Measurements from ENCODE around the gene BBS2. TPM values are rescaled to one million over a fixed set of nuclear protein-coding genes. Genes with fewer than 3 reads are reported as not detected.

Gene BBS2
- total and polyA plus RNA-seq, 2 of the 13 experiments (the other 11 are each of a cell fraction or from before 2014, with no cell fraction given), result 59.7 to 68.3 TPM

DNA sequence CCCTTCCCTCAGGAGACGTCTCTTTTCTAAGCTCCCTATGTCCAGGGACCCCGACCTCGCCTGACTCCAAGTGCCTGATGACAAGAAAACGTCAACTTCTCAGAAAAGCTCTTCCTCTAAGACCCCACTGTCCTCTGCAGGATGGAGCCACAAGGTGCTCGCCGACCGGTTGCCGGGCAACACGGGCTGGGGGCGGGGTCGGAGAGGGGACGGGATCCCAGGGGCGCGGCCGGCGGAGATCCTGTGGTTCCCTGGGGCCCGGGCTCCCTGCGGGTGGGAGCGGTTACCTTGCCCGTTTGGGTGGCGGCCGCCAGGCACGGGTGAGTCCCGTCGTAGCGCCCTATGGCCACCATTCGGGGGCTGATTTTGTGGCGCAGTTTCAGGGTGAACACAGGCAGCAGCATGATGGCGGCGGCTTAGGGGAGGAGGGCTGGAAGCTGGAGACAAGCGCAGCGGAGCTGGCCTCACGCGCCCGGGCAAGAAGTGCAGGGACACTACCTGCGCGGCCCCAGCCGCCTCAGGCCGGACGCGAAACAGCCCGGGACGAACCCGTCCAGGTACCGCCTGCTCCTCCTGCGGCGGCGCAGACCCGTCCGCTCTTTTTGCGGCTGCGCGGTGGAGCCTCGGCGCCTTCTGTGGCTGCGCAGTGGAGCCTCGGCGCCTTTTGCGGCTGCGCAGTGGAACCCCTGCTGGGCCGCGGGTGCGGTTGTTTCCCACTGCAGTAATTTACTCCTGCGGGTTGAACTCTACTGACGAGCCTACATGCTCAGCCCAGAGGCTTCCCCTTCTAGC, at the start of gene BBS2 (continued):
- TF ChIP-seq, protein P1, sequence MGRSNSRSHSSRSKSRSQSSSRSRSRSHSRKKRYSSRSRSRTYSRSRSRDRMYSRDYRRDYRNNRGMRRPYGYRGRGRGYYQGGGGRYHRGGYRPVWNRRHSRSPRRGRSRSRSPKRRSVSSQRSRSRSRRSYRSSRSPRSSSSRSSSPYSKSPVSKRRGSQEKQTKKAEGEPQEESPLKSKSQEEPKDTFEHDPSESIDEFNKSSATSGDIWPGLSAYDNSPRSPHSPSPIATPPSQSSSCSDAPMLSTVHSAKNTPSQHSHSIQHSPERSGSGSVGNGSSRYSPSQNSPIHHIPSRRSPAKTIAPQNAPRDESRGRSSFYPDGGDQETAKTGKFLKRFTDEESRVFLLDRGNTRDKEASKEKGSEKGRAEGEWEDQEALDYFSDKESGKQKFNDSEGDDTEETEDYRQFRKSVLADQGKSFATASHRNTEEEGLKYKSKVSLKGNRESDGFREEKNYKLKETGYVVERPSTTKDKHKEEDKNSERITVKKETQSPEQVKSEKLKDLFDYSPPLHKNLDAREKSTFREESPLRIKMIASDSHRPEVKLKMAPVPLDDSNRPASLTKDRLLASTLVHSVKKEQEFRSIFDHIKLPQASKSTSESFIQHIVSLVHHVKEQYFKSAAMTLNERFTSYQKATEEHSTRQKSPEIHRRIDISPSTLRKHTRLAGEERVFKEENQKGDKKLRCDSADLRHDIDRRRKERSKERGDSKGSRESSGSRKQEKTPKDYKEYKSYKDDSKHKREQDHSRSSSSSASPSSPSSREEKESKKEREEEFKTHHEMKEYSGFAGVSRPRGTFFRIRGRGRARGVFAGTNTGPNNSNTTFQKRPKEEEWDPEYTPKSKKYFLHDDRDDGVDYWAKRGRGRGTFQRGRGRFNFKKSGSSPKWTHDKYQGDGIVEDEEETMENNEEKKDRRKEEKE (IDR thresholded peaks at IDR 0.05), result no peak
- TF ChIP-seq SMARCC2 (IDR thresholded peaks at IDR 0.05) (no peak), TOPORS (CRISPR knock-in tag; IDR thresholded peaks at IDR 0.05) (no peak; the same call in none of the 2 replicates), ZNF772 (CRISPR knock-in tag; IDR thresholded peaks at IDR 0.05) (peak; percentile 84), ZFP37 (CRISPR knock-in tag; IDR thresholded peaks at IDR 0.05; ENCODE audit: borderline replicate concordance) (peak; percentile 89; the same call in 1 of the 2 replicates), HMGA1 (CRISPR knock-in tag; conservative IDR thresholded peaks at IDR 0.05) (no peak), ZNF33B (CRISPR knock-in tag; IDR thresholded peaks at IDR 0.05) (peak; percentile 90; the same call in 1 of the 2 replicates), ZMYM3 (CRISPR knock-in tag; IDR thresholded peaks at IDR 0.05) (no peak), TAF15 (IDR thresholded peaks at IDR 0.05; ENCODE audit: low read depth, low read length, poor library complexity, severe bottlenecking) (peak; percentile 37), ZNF644 (CRISPR knock-in tag; IDR thresholded peaks at IDR 0.05; ENCODE audit: low read depth) (no peak), ZFP36L2 (CRISPR knock-in tag; IDR thresholded peaks at IDR 0.05) (no peak), ZBTB3 (CRISPR knock-in tag; IDR thresholded peaks at IDR 0.05; ENCODE audit: borderline replicate concordance, low read depth) (no peak; the same call in 1 of the 2 replicates), SMAD1 (CRISPR knock-in tag; IDR thresholded peaks at IDR 0.05; ENCODE audit: borderline replicate concordance, low read depth) (peak; percentile 96)
- TF ChIP-seq, protein P2, sequence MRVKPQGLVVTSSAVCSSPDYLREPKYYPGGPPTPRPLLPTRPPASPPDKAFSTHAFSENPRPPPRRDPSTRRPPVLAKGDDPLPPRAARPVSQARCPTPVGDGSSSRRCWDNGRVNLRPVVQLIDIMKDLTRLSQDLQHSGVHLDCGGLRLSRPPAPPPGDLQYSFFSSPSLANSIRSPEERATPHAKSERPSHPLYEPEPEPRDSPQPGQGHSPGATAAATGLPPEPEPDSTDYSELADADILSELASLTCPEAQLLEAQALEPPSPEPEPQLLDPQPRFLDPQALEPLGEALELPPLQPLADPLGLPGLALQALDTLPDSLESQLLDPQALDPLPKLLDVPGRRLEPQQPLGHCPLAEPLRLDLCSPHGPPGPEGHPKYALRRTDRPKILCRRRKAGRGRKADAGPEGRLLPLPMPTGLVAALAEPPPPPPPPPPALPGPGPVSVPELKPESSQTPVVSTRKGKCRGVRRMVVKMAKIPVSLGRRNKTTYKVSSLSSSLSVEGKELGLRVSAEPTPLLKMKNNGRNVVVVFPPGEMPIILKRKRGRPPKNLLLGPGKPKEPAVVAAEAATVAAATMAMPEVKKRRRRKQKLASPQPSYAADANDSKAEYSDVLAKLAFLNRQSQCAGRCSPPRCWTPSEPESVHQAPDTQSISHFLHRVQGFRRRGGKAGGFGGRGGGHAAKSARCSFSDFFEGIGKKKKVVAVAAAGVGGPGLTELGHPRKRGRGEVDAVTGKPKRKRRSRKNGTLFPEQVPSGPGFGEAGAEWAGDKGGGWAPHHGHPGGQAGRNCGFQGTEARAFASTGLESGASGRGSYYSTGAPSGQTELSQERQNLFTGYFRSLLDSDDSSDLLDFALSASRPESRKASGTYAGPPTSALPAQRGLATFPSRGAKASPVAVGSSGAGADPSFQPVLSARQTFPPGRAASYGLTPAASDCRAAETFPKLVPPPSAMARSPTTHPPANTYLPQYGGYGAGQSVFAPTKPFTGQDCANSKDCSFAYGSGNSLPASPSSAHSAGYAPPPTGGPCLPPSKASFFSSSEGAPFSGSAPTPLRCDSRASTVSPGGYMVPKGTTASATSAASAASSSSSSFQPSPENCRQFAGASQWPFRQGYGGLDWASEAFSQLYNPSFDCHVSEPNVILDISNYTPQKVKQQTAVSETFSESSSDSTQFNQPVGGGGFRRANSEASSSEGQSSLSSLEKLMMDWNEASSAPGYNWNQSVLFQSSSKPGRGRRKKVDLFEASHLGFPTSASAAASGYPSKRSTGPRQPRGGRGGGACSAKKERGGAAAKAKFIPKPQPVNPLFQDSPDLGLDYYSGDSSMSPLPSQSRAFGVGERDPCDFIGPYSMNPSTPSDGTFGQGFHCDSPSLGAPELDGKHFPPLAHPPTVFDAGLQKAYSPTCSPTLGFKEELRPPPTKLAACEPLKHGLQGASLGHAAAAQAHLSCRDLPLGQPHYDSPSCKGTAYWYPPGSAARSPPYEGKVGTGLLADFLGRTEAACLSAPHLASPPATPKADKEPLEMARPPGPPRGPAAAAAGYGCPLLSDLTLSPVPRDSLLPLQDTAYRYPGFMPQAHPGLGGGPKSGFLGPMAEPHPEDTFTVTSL (CRISPR knock-in tag; IDR thresholded peaks at IDR 0.05; ENCODE audit: borderline replicate concordance), result peak; percentile 82
- TF ChIP-seq, protein P3, sequence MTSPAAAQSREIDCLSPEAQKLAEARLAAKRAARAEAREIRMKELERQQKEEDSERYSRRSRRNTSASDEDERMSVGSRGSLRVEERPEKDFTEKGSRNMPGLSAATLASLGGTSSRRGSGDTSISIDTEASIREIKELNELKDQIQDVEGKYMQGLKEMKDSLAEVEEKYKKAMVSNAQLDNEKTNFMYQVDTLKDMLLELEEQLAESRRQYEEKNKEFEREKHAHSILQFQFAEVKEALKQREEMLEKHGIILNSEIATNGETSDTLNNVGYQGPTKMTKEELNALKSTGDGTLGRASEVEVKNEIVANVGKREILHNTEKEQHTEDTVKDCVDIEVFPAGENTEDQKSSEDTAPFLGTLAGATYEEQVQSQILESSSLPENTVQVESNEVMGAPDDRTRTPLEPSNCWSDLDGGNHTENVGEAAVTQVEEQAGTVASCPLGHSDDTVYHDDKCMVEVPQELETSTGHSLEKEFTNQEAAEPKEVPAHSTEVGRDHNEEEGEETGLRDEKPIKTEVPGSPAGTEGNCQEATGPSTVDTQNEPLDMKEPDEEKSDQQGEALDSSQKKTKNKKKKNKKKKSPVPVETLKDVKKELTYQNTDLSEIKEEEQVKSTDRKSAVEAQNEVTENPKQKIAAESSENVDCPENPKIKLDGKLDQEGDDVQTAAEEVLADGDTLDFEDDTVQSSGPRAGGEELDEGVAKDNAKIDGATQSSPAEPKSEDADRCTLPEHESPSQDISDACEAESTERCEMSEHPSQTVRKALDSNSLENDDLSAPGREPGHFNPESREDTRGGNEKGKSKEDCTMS (CRISPR knock-in tag; conservative IDR thresholded peaks at IDR 0.05), result no peak
- TF ChIP-seq, protein P4, sequence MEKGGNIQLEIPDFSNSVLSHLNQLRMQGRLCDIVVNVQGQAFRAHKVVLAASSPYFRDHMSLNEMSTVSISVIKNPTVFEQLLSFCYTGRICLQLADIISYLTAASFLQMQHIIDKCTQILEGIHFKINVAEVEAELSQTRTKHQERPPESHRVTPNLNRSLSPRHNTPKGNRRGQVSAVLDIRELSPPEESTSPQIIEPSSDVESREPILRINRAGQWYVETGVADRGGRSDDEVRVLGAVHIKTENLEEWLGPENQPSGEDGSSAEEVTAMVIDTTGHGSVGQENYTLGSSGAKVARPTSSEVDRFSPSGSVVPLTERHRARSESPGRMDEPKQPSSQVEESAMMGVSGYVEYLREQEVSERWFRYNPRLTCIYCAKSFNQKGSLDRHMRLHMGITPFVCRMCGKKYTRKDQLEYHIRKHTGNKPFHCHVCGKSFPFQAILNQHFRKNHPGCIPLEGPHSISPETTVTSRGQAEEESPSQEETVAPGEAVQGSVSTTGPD (CRISPR knock-in tag; IDR thresholded peaks at IDR 0.05), result no peak

All from HepG2 (cell line).